MCF 10A (cell line): ENCODE measurements around the gene PPP2R2D. TPM values are rescaled to one million over a fixed set of nuclear protein-coding genes. Genes with fewer than 3 reads are reported as not detected.

ENCODE experiments used
- BruUV-seq: library from RNA; stranded (reverse); fragments of 400-500 nt; replicated peaks from 2 replicates; lab custom pipeline; 2021; lab: Mats Ljungman, UMichigan
- CTCF ChIA-PET: fragments of 300-600 bp; sonication (Branson Sonifier 250); formaldehyde crosslinking; extraction: SDS; loops from one replicate; lab custom pipeline; 2021; ENCODE audit warnings: antibody characterized with exemption, inconsistent platforms; lab: Yijun Ruan, JAX
- POLR2A ChIA-PET: fragments of 300-600, 350-650 bp; sonication (Branson Sonifier 250); formaldehyde crosslinking; extraction: SDS; loops from one replicate; lab custom pipeline; 2020; ENCODE audit warnings: antibody characterized with exemption, inconsistent platforms; lab: Yijun Ruan, JAX
- DNase-seq: peaks from one replicate; pipeline ENCODE4 v3.0.0-alpha.2; 2018; ENCODE audit not compliant: unreplicated experiment
- H3K27ac Mint-ChIP-seq: one replicate; pipeline ENCODE4 v1.8.0; 2022; ENCODE audit warnings: mild to moderate bottlenecking, low read depth, mixed read lengths; ENCODE audit not compliant: unreplicated experiment
- H3K27me3 Mint-ChIP-seq: one replicate; pipeline ENCODE4 v1.8.0; 2022; ENCODE audit warnings: mixed read lengths; ENCODE audit not compliant: insufficient read depth, unreplicated experiment
- H3K36me3 Mint-ChIP-seq: one replicate; pipeline ENCODE4 v1.8.0; 2022; ENCODE audit warnings: mild to moderate bottlenecking, moderate library complexity, mixed read lengths; ENCODE audit not compliant: insufficient read depth, unreplicated experiment
- H3K4me1 Mint-ChIP-seq: one replicate; pipeline ENCODE4 v1.8.0; 2022; ENCODE audit warnings: mixed read lengths; ENCODE audit not compliant: insufficient read depth, unreplicated experiment
- H3K4me3 Mint-ChIP-seq: one replicate; pipeline ENCODE4 v1.8.0; 2022; ENCODE audit warnings: mild to moderate bottlenecking, moderate library complexity, mixed read lengths; ENCODE audit not compliant: unreplicated experiment
- H3K9me3 Mint-ChIP-seq: one replicate; pipeline ENCODE4 v1.8.0; 2022; ENCODE audit warnings: mixed read lengths; ENCODE audit not compliant: unreplicated experiment
- intact Hi-C: fragments of 100-400 bp; cut with micrococcal nuclease; formaldehyde crosslinking; loops from 2 replicates; pipeline ENCODE4 v1.14.1; 2022
- total RNA-seq: library from RNA; stranded (reverse); gene quantifications from 2 replicates; pipeline ENCODE4 v1.2.3, GENCODE V29; 2022
- TF ChIP-seq, protein P1 (sequence below): fragments of 200-600 bp; IDR thresholded peaks from one replicate; pipeline ENCODE4 v1.8.0; 2022; ENCODE audit warnings: antibody characterized with exemption, mild to moderate bottlenecking; ENCODE audit not compliant: unreplicated experiment

Gene PPP2R2D
- total RNA-seq, 1 experiment from 2014 or later = 35.5 TPM

GRCh38 chr10:131875501-131875900 is 25.3 kb upstream of the PPP2R2D start:
- BruUV-seq = no TSS peak
- no peaks in the 10 kb centered on the region for H3K4me1 Mint-ChIP-seq
- H3K36me3 Mint-ChIP-seq = no peaks in the 10 kb centered on the region
- no peak for DNase-seq
- intact Hi-C loops = loop anchor here (1.0 to 10.0 kb wide), 4 partner anchors 1189 to 1685 kb away; no protein-coding TSS in a partner anchor
- no peak overlapping the region for H3K27ac Mint-ChIP-seq
- TF ChIP-seq, protein P1, sequence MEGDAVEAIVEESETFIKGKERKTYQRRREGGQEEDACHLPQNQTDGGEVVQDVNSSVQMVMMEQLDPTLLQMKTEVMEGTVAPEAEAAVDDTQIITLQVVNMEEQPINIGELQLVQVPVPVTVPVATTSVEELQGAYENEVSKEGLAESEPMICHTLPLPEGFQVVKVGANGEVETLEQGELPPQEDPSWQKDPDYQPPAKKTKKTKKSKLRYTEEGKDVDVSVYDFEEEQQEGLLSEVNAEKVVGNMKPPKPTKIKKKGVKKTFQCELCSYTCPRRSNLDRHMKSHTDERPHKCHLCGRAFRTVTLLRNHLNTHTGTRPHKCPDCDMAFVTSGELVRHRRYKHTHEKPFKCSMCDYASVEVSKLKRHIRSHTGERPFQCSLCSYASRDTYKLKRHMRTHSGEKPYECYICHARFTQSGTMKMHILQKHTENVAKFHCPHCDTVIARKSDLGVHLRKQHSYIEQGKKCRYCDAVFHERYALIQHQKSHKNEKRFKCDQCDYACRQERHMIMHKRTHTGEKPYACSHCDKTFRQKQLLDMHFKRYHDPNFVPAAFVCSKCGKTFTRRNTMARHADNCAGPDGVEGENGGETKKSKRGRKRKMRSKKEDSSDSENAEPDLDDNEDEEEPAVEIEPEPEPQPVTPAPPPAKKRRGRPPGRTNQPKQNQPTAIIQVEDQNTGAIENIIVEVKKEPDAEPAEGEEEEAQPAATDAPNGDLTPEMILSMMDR = no peak
- CTCF ChIA-PET = interaction anchor here (0.6 to 1.2 kb wide), 6 partner anchors 10 to 1718 kb away, joined by 3 to 7 read pairs (median 3); no protein-coding TSS in a partner anchor
- H3K4me3 Mint-ChIP-seq = no peak overlapping the region
- H3K9me3 Mint-ChIP-seq = no peaks in the 10 kb centered on the region
- POLR2A ChIA-PET = no interaction called here
- peaks cover 44% of the 10 kb centered on the region for H3K27me3 Mint-ChIP-seq

DNA sequence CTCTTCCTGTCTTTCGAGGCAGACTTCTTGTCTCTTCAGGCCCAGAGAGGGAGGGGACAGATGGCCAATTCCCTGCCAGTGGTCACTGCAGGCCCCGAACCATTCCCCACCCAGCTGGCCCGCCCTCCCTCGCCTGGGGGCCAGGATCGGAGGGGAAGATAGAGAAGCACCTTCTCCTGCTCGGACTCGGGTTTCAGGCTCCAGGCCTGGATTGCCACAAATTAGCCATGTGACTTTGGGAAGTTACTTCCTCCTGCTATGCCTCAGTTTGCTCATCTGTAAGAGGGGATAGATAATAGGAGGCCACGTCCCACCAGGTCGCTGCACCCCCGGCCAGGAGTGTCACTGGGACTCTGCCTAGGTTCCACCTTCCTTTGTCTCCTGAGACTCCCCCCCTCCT is 24.8 kb upstream of the PPP2R2D start:
- Mint-ChIP-seq H3K27ac (no peak overlapping the region), H3K9me3 (no peaks in the 10 kb centered on the region), H3K27me3 (peaks cover 44% of the 10 kb centered on the region), H3K36me3 (no peaks in the 10 kb centered on the region), H3K4me1 (no peaks in the 10 kb centered on the region), H3K4me3 (no peak overlapping the region)
- intact Hi-C loops = loop anchor here (10.0 kb wide), 1 partner anchor 1621 kb away; no protein-coding TSS in a partner anchor
- BruUV-seq = no TSS peak
- TF ChIP-seq, protein P1 = no peak
- ChIA-PET POLR2A (no interaction called here), CTCF (interaction anchor here (0.8 to 1.2 kb wide), 3 partner anchors 10 to 1700 kb away, joined by 3 to 7 read pairs (median 3); no protein-coding TSS in a partner anchor)
- DNase-seq = no peak

DNA sequence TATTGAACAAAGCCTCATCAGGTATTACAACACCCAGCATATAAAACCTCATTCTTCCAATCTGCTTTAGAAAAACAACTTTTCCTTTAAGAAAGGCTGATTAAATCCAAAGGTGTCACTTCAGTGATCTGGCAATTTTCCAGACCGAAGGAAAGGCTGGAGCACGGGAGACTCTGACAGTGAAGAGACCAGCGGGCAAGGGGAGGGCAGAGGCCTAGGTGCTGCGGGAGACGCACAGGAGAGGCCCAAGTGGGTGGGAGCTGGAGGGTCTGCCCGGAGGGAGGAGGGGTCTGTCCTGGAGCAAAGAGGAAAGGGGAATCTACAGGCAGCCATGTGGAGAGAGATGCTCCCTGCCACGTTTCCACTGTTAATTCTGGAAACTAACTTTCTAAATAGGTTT is 24.3 kb upstream of the PPP2R2D start:
- intact Hi-C loops = loop anchor here (10.0 kb wide), 1 partner anchor 1622 kb away; no protein-coding TSS in a partner anchor

DNA sequence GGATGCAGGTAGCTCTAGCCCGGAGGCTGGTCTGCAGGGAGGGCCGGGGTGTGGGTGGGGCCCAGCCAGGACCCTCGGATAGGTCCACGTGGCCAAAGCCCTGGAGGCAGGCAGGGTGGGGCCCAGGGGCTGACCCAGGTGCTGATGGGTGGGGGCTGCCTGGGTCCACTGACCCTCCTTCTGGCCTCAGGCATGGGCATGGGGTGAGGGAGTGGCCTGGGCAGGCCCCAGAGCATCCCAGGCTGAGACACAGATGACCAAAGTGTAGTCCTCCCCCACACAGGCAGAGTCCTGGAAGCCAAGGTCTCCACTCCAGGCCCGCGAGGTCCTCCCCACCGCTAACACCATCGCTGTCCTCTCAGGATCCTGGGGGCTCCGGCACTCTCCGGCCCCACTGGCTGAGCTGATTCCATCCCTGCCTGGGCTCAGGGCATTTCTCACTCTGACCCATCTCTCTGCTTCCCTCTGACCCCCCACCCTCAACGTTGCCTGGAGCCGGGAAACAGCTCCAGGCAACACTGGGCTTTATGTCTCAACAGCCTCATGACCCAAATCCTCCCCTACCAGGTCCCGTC is 20.7 kb upstream of the PPP2R2D start:
- intact Hi-C loops = no loop called here

More for the DNA sequence above, 24.3 kb upstream of the PPP2R2D start:
- no peaks in the 10 kb centered on the region for H3K4me1 Mint-ChIP-seq
- ChIA-PET CTCF (interaction anchor here (0.6 to 1.4 kb wide), 5 partner anchors 9 to 1700 kb away, joined by 3 to 7 read pairs (median 3); no protein-coding TSS in a partner anchor), POLR2A (no interaction called here)
- DNase-seq = no peak
- no peaks in the 10 kb centered on the region for H3K9me3 Mint-ChIP-seq
- BruUV-seq = no TSS peak
- H3K36me3 Mint-ChIP-seq = no peaks in the 10 kb centered on the region
- H3K27me3 Mint-ChIP-seq = peaks cover 44% of the 10 kb centered on the region
- no peak overlapping the region for H3K27ac Mint-ChIP-seq
- H3K4me3 Mint-ChIP-seq = no peak overlapping the region
- TF ChIP-seq, protein P1 = no peak

More for the DNA sequence above, 20.7 kb upstream of the PPP2R2D start:
- ChIA-PET CTCF (interaction anchor here (1.0 kb wide), 1 partner anchor 143 kb away, joined by 3 read pairs; no protein-coding TSS in a partner anchor), POLR2A (interaction anchor here (0.9 kb wide), 1 partner anchor 45 kb away, joined by 3 read pairs; no protein-coding TSS in a partner anchor)
- Mint-ChIP-seq H3K9me3 (no peaks in the 10 kb centered on the region), H3K27ac (no peak overlapping the region), H3K36me3 (no peaks in the 10 kb centered on the region), H3K27me3 (peaks cover 44% of the 10 kb centered on the region), H3K4me1 (no peaks in the 10 kb centered on the region), H3K4me3 (no peak overlapping the region)
- TF ChIP-seq, protein P1 = no peak
- no TSS peak for BruUV-seq
- DNase-seq = no peak
